ENCODE data around the gene C9orf43. TPM values are rescaled to one million over a fixed set of nuclear protein-coding genes. Genes with fewer than 3 reads are reported as not detected.
A peak's percentile ranks its signal among the peaks of the same experiment; 100 is the strongest.
"Not testable (repeated sequence)": the region's sequence is repeated elsewhere in the genome, so short reads cannot be mapped to it uniquely, and the experiment has no call there.

C9orf43 gene
- total RNA-seq, 6 donors from 2014 or later, result 0.23 to 3.1 (median 0.43) TPM

DNA sequence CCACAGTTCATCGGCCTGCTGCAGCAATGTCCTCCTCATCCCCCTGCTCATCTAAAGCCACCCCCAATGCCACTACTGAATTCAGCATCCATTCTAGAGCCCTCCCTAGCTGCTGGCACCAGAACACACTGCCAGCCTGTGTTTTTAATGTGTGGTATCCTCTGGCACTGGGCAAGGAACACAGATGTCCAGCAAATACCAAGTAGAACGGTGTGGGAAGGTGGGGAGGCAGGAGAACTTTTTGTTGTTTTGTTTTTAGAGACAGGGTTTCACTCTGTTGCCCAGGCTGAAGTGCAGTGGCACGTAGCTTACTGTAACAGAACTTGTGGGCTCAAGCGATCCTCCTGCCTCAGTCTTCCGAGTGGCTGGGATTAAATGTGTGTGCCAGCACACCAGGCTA is 38.5 kb upstream of the C9orf43 start:
- peaks cover 0 to 28% (median 15%) of the 10 kb centered on the region in 4 donors for H3K36me3 ChIP-seq
- no peaks in the 10 kb centered on the region for H3K27me3 ChIP-seq
- H3K4me3 ChIP-seq, result no peak overlapping the region
- WGBS, 2 donors, result 84 to 91% methylated on average over 5 of the region's 5 CpGs
- peaks cover 4 to 13% (median 8%) of the 10 kb centered on the region in 4 donors for H3K4me1 ChIP-seq
- H3K9me3 ChIP-seq, result no peaks in the 10 kb centered on the region
- no peak for DNase-seq
- no peak overlapping the region for H3K27ac ChIP-seq
- TF ChIP-seq CTCF (IDR thresholded peaks at IDR 0.05), result no peak
- no peak for TF ChIP-seq EP300 (IDR thresholded peaks at IDR 0.05)
- no peak for TF ChIP-seq POLR2AphosphoS5 (IDR thresholded peaks at IDR 0.05)
- no peak for ATAC-seq (ENCODE audit: low FRiP score in 2 of 2)

GRCh38 chr9:113373256-113373655 is 37.3 kb upstream of the C9orf43 start:
- Histone ChIP-seq H3K36me3 (peaks cover 0 to 28% (median 15%) of the 10 kb centered on the region in 4 donors), H3K27ac (no peak overlapping the region), H3K9me3 (no peaks in the 10 kb centered on the region), H3K4me3 (no peak overlapping the region), H3K27me3 (no peaks in the 10 kb centered on the region), H3K4me1 (peaks cover 4 to 17% (median 9%) of the 10 kb centered on the region in 4 donors)
- ATAC-seq (ENCODE audit: low FRiP score in 2 of 2), result no peak
- 75 to 79% methylated on average over 3 of the region's 3 CpGs for WGBS, 2 donors
- TF ChIP-seq EP300 (IDR thresholded peaks at IDR 0.05) (no peak), POLR2A (IDR thresholded peaks at IDR 0.05) (no peak), POLR2AphosphoS5 (IDR thresholded peaks at IDR 0.05) (no peak), CTCF (IDR thresholded peaks at IDR 0.05) (no peak)
- DNase-seq, result no peak

- 88 to 91% methylated on average over 11 to 24 of the region's 24 CpGs for WGBS, 2 donors
- no peak for TF ChIP-seq POLR2A (IDR thresholded peaks at IDR 0.05)
- no peak for TF ChIP-seq EP300 (IDR thresholded peaks at IDR 0.05)
- no peaks in the 10 kb centered on the region for H3K9me3 ChIP-seq
- no peak overlapping the region for H3K27ac ChIP-seq
- H3K27me3 ChIP-seq, result no peaks in the 10 kb centered on the region
- no peak for ATAC-seq (ENCODE audit: low FRiP score in 2 of 2)
- H3K4me3 ChIP-seq, result no peak overlapping the region
- H3K4me1 ChIP-seq, result peaks cover 4 to 17% (median 9%) of the 10 kb centered on the region in 4 donors
- peaks cover 0 to 28% (median 15%) of the 10 kb centered on the region in 4 donors for H3K36me3 ChIP-seq
- peak in 1 of 2 donors; percentile 64 for DNase-seq
Observed at GRCh38 chr9:113373676-113374392, 36.7 kb upstream of the C9orf43 start.

DNA sequence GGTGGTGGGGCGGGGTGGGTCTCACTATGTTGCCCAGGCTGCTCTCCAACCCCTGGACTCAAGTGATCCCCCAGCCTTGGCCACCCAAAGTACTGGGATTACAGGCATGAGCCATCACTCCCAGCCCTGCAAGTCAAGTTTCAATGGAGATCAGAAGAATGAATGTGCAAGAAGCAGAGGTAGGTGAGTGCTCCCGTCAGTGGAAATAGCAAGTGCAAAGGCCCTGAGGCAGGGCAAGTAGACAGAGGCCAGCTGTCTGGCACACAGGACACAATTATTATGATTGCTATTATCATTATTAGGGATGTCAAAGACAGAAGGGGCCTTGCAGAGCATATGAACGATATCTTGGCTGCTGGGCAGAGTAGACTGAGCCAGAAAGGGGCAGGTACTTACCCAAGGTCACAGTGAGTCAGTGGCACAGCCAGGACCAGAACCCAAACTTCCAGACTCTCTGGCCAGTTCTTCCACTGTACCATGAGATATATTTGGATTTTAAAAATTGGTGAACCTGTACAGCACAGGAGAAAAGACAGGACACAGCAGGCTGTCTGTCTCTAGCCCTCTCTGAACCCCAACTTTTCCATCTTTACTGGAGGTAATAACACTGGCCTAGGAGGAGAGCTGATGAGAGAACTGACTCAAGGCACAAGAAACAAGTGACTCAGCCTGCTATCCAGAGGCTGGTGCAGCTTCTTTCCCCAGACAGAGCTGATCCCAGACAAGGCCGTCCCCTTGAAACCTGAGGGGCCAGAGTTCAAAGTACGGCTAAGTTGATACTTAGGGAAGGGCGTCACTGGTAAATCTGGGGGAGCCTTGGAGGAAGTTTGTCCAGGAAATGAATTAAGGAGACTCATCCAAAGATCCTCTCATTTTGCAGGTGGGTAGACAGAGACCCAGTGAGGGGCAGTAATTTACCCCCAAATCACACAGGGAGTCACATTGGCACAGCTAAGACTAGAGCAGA is 35.2 kb upstream of the C9orf43 start:
- peaks cover 0 to 28% (median 15%) of the 10 kb centered on the region in 4 donors for H3K36me3 ChIP-seq
- H3K4me3 ChIP-seq, result peak overlapping the region in 3 of 4 donors; percentile 68 to 79 (median 73)
- no peaks in the 10 kb centered on the region for H3K27me3 ChIP-seq
- peak overlapping the region in 2 of 4 donors; percentile 4 to 88 for H3K27ac ChIP-seq
- no peaks in the 10 kb centered on the region for H3K9me3 ChIP-seq
- DNase-seq (no peak), ATAC-seq (ENCODE audit: low FRiP score in 2 of 2) (no peak)
- TF ChIP-seq EP300 (IDR thresholded peaks at IDR 0.05) (no peak), POLR2A (IDR thresholded peaks at IDR 0.05) (no peak)
- WGBS, 2 donors, result 68 to 84% methylated on average over 6 of the region's 6 CpGs
- H3K4me1 ChIP-seq, result peaks cover 4 to 17% (median 9%) of the 10 kb centered on the region in 4 donors

DNA sequence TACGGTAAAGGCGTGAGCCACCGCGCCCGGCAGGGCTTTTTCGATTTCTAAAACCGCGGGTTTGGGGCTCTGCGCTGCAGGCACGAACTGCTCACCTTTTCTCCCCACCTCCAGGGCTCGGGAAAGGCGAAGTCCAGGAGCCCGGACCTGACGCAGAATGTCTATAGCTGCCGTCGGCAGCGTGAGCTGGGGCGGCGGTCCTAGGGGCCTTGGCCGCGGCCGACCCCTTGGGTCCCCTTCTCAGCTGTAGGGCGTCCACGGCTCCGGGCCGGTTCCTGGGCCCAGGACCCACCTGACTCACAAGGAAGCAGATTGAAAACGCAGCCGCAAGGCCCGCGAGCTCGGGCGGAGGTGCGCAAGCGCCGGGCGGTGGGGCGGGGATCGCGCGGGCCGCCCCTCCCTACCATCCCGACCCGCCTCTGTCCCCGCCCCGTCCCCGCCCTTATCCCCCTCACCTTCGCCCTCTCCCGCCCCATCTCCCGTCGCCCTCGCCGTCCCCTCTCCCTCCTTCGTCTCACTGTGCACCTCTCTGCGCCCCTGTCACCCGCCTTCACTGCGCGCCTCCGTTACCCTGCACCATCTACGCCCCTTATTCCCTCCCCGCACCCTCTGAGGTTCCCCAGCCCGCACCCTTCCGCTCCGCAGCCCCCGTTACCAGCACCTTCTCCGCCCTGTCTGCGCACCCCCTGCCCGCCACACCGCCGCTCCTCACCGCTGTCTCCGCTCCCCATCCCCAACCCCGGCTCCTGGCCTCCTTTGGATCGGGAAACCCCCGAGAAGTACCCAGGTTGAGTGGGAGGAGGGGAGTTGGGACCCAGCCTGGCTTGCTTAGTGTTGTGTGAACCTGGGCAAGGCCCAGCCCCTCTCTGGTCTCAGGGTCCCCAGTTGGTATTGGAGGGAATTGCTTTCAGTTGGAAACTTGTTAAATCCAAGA is 33.6 kb upstream of the C9orf43 start, which contains the start of gene HDHD3:
TSS of gene HDHD3 (minus strand) at position 353 of the 934 bp plus-strand sequence. CDS start 2,632 bp downstream, outside the sequence.
- peaks cover 4 to 20% (median 9%) of the 10 kb centered on the region in 4 donors for H3K4me1 ChIP-seq
- H3K9me3 ChIP-seq, result no peaks in the 10 kb centered on the region
- 3% methylated on average over 34 to 60 of the region's 74 CpGs for WGBS, 2 donors
- no peaks in the 10 kb centered on the region for H3K27me3 ChIP-seq
- DNase-seq (peak; percentile 89), ATAC-seq (ENCODE audit: low FRiP score in 2 of 2) (peak; percentile 88 to 92)
- TF ChIP-seq POLR2AphosphoS5 (IDR thresholded peaks at IDR 0.05) (peak; percentile 43 to 80), CTCF (IDR thresholded peaks at IDR 0.05) (no peak), POLR2A (IDR thresholded peaks at IDR 0.05) (peak in 3 of 4 donors; percentile 48 to 87 (median 57)), EP300 (IDR thresholded peaks at IDR 0.05) (no peak)
- peak within 1 kb of the TSS; percentile 68 to 82 (median 76) for H3K4me3 ChIP-seq
- peak within 1 kb of the TSS; percentile 85 to 90 (median 88) for H3K27ac ChIP-seq
- peaks cover 0 to 28% (median 15%) of the 10 kb centered on the region in 4 donors for H3K36me3 ChIP-seq

DNA sequence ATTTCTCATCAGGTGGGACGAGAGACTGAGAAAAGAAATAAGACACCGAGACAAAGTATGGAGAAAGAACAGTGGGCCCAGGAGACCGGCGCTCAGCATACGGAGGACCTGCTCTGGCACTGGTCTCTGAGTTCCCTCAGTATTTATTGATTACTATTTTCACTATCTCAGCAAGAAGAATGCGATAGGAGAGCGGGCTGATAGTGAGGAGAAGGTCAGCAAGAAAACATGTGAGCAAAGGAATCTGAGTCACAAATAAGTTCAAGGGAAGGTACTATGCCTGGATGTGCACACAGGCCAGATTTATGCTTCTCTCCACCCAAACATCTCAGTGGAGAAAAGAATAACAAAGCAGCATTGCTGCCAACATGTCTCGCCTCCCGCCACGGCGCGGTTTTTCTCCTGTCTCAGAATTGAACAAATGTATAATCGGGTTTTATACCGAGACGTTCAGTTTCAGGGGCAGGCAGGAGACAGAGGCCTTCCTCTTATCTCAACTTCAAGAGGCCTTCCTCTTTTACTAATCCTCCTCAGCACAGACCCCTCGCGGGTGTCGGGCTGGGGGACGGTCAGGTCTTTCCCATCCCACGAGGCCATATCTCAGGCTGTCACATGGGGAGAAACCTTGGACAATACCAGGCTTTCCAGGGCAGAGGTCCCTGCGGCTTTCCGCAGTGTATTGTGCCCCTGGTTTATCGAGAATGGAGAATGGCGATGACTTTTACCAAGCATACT is 31.3 kb upstream of the C9orf43 start:
- not testable (repeated sequence) for DNase-seq; H3K27ac ChIP-seq; H3K27me3 ChIP-seq; H3K4me3 ChIP-seq; H3K9me3 ChIP-seq; ATAC-seq (ENCODE audit: low FRiP score in 2 of 2); H3K36me3 ChIP-seq
- 76 to 77% methylated on average over 20 to 24 of the region's 24 CpGs for WGBS, 2 donors
- H3K4me1 ChIP-seq, result peaks cover 4 to 23% (median 9%) of the 10 kb centered on the region in 4 donors

GRCh38 chr9:113379829-113380210 is 30.7 kb upstream of the C9orf43 start:
- H3K36me3 ChIP-seq; DNase-seq; H3K4me3 ChIP-seq; ATAC-seq (ENCODE audit: low FRiP score in 2 of 2); H3K27ac ChIP-seq; H3K9me3 ChIP-seq; H3K27me3 ChIP-seq: not testable (repeated sequence)
- 89 to 95% methylated on average over 2 of the region's 2 CpGs for WGBS, 2 donors
- peaks cover 4 to 21% (median 9%) of the 10 kb centered on the region in 4 donors for H3K4me1 ChIP-seq

Data from upper lobe of left lung (tissue), 6 donors.